Hematopoietic multipotent progenitor cell treated with erythropoietin and hydrocortisone succinate and interleukin-3 and kit ligand, for 6 days (in vitro differentiated cells): Measurements from ENCODE around the gene GRIA1.

Source experiments
- DNase-seq: peaks from one replicate; pipeline ENCODE4 v3.0.0-alpha.2; 2015

Gene GRIA1

GRCh38 chr5:153490118-153491037 lies at the start of gene GRIA1:
Gene GRIA1 (plus strand): TSS chr5:153490670.
- no peak for DNase-seq

DNA sequence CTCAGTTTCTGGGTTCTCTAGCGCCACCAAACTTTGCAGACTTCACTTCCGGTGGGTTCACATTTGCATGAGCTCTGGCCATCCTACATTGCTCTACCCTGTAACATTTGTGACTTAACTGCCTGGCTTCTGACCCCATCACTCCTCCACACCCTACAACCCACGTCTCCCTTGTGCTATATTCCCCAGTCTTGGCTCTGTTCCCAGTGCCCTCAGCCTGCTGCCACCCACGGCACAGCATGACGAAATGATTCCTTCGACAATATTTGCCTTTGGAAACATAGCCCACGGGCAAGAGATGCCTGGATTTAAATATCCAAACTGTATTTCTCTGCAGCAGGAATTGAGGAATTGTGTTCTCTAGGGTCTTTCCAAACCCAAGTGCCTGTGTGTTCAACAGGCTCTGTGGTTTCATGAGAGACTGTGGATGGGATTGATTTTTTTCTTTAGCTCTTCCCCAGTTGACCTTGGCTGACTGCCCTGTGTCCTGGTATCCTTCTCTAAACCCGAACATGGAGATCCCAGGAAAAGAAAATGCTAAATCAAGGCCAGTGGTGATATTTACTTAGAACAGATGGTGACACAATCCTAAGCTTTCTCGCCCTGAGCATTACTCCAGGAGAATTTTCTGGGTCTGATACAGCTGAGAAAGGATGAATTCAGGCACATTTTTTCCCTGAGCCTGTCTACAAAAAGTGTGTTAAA lies 44.4 kb upstream of the GRIA1 start:
- DNase-seq = no peak

DNA sequence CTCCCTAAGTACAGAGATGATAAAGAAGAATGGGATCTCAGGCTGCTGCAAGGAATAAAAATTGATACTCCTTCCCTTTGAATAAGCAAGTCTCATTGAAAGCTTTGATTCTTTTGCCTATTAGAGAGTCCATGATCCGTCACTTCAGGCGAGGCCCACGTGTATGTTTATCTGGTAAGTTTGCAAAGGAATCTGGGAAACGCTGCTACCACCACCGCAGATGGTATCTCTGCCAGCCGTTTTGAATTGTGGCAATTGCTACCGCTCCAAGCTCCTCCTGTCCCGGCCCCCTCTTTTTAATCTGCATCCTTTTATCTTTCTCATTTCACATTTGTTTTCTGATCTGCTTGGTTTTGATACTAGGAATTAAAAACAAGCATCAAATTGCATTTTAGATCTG lies 42.9 kb upstream of the GRIA1 start:
- no peak for DNase-seq

- no peak for DNase-seq
These were observed 34.1 kb upstream of the GRIA1 start for GRCh38 chr5:153456354-153456753.

- DNase-seq = no peak
These were observed 33.5 kb upstream of the GRIA1 start for GRCh38 chr5:153456993-153457392.

DNA sequence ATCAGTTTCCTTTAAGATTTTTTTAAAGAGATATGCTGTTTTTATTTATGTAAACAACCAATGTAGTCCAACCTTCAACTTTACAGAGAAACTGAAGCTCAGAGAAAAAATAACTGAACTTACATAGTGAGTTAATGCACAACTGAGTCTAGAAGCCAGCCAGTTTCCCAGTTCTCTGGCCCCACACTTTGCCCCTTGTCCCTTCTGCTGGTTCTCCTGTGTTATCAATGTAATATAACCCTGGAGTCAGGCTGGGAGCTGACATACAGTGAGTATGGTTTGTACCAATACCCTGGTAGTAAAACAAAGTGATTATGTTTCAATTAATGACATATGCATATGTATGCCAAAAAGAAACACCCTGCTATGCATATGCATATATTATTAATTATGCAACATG lies 32.2 kb upstream of the GRIA1 start:
- no peak for DNase-seq

DNA sequence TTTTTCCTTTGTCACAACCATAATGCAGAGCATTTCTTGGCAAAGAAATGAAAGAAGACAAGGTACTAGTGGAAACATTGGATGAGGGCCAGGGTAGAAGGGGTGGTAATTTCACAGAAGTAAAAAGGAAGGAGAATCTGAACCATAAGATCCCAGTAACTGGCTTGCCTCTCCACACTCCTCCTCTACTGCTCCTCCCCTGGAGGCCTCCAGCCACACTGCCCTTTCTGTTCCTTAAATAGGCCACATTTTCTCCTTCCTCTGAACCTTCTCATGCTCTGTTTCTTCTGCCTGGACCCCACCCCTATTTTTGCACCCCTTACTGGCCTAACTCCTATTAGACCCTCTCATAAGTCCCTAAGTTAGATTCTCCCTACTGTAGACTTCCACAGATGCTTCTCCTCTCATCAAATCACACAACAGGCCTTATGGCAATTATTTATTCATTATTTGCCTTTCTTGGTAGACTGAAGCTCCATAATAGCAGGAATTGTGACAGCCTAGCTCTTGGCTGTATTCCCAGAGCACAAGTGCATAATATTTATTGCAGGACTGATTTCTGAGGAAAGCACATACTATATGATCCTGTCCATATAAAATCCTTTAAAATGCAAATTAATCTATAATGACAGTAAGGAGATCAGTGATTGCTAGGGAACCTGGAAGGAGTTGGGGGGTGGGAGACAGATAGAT lies 31.3 kb upstream of the GRIA1 start:
- no peak for DNase-seq

- DNase-seq = no peak
These were observed 30.0 kb upstream of the GRIA1 start for GRCh38 chr5:153460421-153460820.

DNA sequence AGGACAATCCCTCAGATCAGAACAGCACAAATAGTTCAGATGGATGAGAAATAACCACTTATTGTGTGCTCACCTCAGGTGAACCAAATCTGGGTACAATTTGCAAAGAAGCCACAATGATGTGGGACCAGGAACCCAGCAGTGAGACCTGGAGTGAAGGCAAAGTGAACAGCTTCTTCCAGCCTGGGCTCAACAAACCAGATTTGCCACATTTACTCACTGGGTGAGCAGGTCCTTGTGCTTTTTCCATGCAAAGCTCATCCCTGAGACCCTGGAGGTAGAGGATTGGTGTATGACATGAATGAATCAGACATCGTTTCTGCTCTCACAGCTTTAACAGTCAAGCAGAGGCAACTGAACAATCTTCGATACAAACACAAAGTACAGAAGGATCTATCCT lies 29.1 kb upstream of the GRIA1 start:
- no peak for DNase-seq

- DNase-seq = no peak
These were observed 26.7 kb upstream of the GRIA1 start for GRCh38 chr5:153463806-153464205.

DNA sequence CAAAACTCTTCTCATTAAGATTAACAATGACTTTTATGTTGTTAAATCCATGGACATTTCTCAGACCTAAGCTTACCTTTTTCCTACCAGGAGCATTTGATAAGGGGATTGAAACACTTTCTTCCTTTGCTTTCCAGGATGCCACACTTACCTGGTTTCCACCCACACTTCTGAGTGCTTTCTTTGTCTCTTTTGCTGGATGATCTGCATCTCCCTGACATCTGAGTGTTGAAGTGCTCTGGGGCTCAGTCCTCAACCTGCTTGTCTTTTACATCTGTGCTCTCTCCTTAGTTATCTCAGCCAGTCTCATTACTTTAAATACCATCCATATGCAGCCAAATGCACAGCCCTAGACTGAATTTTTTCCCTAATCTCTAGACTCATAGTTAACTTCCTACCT lies 22.9 kb upstream of the GRIA1 start:
- no peak for DNase-seq

DNA sequence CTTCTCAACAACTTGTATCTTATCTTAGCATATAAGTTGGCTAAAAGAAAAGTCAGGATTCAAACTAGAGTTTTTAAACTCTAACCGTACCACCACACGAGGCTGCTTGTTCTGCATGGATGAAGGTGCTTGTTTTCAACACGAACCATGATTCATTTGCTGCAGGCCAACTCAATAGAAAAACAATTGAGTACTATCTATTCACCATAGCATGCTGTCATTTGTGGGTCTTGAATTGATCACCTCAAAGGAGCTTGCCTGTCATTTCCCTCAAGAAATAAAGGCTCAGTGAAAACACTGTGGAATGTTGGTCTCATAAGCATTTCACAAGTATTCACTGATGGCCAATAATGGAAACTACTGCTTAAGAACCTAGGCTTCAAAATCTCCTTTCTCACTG lies 21.0 kb upstream of the GRIA1 start:
- no peak for DNase-seq

GRCh38 chr5:153470736-153471135 lies 19.7 kb upstream of the GRIA1 start:
- no peak for DNase-seq

DNA sequence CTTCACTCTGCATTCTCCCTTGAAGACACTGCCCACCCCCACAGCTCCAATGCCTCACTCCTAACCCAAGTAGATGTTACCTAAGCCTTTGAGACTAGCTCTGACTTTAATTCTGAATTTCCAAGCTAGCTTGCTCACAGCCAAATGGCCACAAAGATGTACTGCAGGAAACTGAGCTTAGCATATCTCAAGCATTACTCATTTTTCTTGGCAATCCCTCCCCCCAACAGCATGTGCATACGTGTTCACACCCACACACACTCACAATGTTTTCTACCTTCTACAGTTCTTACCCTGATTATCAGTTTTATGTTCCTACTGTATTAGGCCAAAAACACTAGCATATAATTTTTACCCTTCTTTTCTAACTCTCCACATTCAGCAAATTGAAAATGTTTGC lies 13.7 kb upstream of the GRIA1 start:
- no peak for DNase-seq

GRCh38 chr5:153480401-153480800 lies 10.1 kb upstream of the GRIA1 start:
- DNase-seq = no peak

- no peak for DNase-seq
These were observed 7.0 kb upstream of the GRIA1 start for GRCh38 chr5:153483482-153483881.

DNA sequence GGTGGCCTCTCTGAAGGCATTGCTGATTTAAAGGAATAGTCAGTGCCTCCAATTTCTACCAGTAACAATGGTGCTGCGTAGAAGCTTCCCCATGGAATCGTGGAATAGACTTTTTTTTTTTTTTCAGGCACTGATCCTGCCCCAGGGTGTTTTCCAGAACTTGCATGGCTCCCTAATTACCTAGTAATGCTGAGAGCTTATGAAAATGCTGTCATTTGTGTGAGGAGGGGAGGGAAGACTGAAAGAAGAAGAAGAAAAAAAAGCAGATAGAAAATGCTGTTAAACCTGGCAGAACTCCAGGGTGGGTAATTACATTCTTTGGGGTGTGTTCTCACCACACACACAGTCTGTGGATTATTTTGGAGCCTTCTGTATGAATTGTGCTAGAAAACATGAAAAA lies 4.8 kb upstream of the GRIA1 start:
- DNase-seq = no peak

GRCh38 chr5:153486771-153487170 lies 3.7 kb upstream of the GRIA1 start:
- DNase-seq = no peak

- no peak for DNase-seq
These were observed 859 bp upstream of the GRIA1 start for GRCh38 chr5:153489611-153490010.

DNA sequence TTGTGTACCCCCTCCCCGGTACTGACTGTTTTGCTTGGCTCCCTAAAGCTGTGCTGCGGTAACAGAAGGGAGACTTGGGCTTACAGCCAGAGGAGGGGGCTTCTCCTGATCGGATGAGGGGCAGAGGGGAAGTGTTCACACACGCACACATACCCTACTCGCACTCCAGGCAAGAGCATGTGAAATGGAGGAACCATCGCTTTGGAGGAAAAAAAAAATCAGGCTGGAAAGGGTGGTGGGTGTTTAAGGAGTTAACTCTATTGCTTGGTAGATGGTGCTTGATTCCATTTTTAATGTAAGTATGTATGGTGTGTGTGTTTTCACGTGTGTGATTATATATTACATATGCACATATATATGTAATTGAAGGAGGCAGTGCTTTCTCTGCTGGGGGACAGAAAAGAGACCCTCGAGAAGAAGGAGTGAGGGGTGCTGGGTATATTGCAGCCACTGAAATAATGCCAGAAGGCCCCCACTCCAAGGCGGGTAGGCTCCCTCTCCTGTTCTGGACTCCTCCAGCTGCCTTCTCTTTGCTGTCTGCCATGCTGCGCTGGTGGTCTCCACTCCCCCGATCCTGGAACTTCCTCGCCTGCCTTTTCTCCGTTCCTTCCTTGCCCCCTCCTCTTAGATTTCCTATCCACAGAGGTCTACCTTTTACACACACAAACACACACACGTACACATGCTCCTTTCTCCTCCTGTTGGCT lies 721 bp downstream of the GRIA1 start:
- no peak for DNase-seq

DNA sequence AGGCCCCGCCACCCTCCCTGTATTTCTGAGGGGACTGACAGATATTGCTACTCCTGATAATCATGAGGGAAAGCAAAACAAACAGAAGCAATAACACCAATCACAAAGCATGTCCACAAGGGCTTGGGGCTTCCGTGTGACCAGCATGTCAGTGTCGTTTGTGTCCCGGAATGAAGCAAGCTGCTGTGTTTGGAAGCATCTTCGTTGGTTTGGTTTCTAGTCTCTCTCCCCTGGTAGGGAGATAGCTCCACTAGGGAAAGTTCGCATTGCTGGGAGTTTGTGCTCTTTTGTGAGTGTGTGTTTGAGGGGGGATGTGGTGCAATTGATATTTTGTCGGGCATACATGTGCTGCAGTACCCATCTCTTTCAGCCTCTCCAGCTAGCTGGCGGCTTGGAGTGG lies 1.4 kb downstream of the GRIA1 start:
- DNase-seq = no peak

DNA sequence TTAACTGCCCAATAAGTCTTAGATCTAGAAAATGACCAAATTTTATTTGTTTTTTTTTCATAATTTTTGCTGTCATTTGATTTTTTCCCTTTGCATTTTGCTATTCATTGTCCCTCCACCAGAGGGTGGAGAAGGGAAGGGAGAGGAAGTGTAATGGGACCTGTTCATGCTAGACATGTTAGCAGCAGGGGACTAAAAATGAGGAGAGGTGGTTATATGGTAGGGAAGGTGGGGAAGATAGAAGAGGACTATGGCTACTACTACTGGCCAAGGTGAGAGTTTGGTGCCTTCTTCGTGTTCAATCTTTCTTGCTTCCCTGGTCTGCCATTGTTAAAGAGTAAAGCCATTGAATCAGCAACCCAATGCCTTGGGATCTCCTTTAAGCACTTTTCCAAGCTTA lies 6.4 kb downstream of the GRIA1 start:
- DNase-seq = peak; percentile 36

GRCh38 chr5:153498516-153498915 lies 8.0 kb downstream of the GRIA1 start:
- no peak for DNase-seq
